ENCODE results near the gene GAB4. TPM values are rescaled to one million over a fixed set of nuclear protein-coding genes. Genes with fewer than 3 reads are reported as not detected.

Gene GAB4
- total and polyA plus RNA-seq, 2 of the 8 experiments (the other 6 are each of a cell fraction or from before 2014, with no cell fraction given) = 0.03 to 0.17 TPM

GRCh38 chr22:17043521-17043920 lies 35.5 kb upstream of the GAB4 start:
- Histone ChIP-seq H3K56ac (replicated peaks; ENCODE audit: insufficient read length, low read depth, low read length) (no peak overlapping the region), H3K23me2 (ENCODE audit: low read depth, low read length) (no peaks in the 10 kb centered on the region), H3K4me1 (replicated peaks in 1 of 4; ENCODE audit: control insufficient read depth in 3 of 4, insufficient read depth in 4 of 4, low read length in 3 of 4) (no peaks in the 10 kb centered on the region), H4K20me1 (replicated peaks in 1 of 2; ENCODE audit: control insufficient read depth in 1 of 2, insufficient read depth in 2 of 2, low read length in 2 of 2) (no peaks in the 10 kb centered on the region), H3K14ac (ENCODE audit: insufficient read length) (no peak overlapping the region), H3K18ac (ENCODE audit: extremely low read depth, low read length) (no peak overlapping the region), H2BK12ac (ENCODE audit: low read depth, low read length) (no peak overlapping the region), H4K8ac (ENCODE audit: extremely low read depth, insufficient read depth, low read length) (no peak overlapping the region), H3K79me1 (ENCODE audit: low read depth, low read length) (no peaks in the 10 kb centered on the region), H3K23ac (ENCODE audit: insufficient read length) (no peak overlapping the region), H2AK5ac (ENCODE audit: low read depth, low read length) (no peak overlapping the region), H2BK120ac (replicated peaks; ENCODE audit: low read depth, low read length) (no peak overlapping the region), H2BK5ac (ENCODE audit: low read depth, low read length) (no peak overlapping the region), H3K27ac (ENCODE audit: low read depth, low read length) (no peak overlapping the region), H4K5ac (ENCODE audit: insufficient read length, low read depth, low read length) (no peak overlapping the region), H3K36me3 (ENCODE audit: control insufficient read depth in 2 of 4, insufficient read depth in 4 of 4, low read length in 3 of 4) (no peaks in the 10 kb centered on the region), H3K27me3 (replicated peaks in 1 of 4; ENCODE audit: control insufficient read depth in 3 of 4, extremely low read depth in 1 of 4, insufficient read depth in 3 of 4, low read length in 3 of 4) (no peaks in the 10 kb centered on the region; a peak in 3 of 7 replicates), H3K9me3 (ENCODE audit: insufficient read depth in 2 of 2, low read depth in 1 of 2, low read length in 1 of 2) (no peaks in the 10 kb centered on the region), H3K79me2 (ENCODE audit: control insufficient read depth in 1 of 2, insufficient read depth in 2 of 2, low read length in 2 of 2) (no peaks in the 10 kb centered on the region), H4K91ac (replicated peaks; ENCODE audit: insufficient read length, low read length) (no peak overlapping the region), H2BK15ac (ENCODE audit: low read length) (no peak overlapping the region), H3K4ac (replicated peaks; ENCODE audit: insufficient read length, low read depth, low read length) (no peak overlapping the region), H3K4me3 (ENCODE audit: extremely low read depth in 1 of 4, insufficient read depth in 2 of 4, low read depth in 3 of 4, low read length in 4 of 4) (no peak overlapping the region), H3K9ac (replicated peaks in 1 of 4; ENCODE audit: extremely low read depth in 1 of 4, low read depth in 3 of 4, low read length in 3 of 4) (no peak overlapping the region), H2BK20ac (ENCODE audit: low read length) (no peak overlapping the region), H3K4me2 (ENCODE audit: insufficient read depth in 1 of 2, low read depth in 2 of 2, low read length in 2 of 2) (no peak overlapping the region), H2AFZ (ENCODE audit: low read length) (no peak overlapping the region)
- no peak for FAIRE-seq
- DNase-seq (ENCODE audit: low read depth in 1 of 2, low spot score in 2 of 2) = no peak
- ChIA-PET POLR2A (ENCODE audit: partially characterized antibody) (no interaction called here), CTCF (ENCODE audit: partially characterized antibody) (interaction anchor here (0.7 to 1.1 kb wide), 2 partner anchors 15 to 17 kb away, joined by 3 read pairs; no protein-coding TSS in a partner anchor)
- no peak for TF ChIP-seq ATF2 (IDR thresholded peaks at IDR 0.05; ENCODE audit: low read length)

Data from H1 (cell line).